Suprapubic skin (tissue), 4 donors: Measurements from ENCODE around the gene SV2C. TPM values are rescaled to one million over a fixed set of nuclear protein-coding genes. Genes with fewer than 3 reads are reported as not detected.

Source experiments
- DNase-seq, 2 donors: peaks; one replicate each; pipeline ENCODE4 v3.0.0-alpha.2; 2019; ENCODE audit warnings: low spot score in 2 of 2
- H3K27ac ChIP-seq: fragments of 200-600 bp; sonication (generic); one replicate; pipeline ENCODE4 v1.5.1; 2019
- H3K27me3 ChIP-seq: fragments of 200-600 bp; sonication (generic); one replicate; pipeline ENCODE4 v1.5.1; 2019
- H3K36me3 ChIP-seq: fragments of 200-600 bp; sonication (generic); one replicate; pipeline ENCODE4 v1.5.1; 2019
- H3K4me1 ChIP-seq: fragments of 200-600 bp; sonication (generic); one replicate; pipeline ENCODE4 v1.5.1; 2019
- H3K4me3 ChIP-seq: fragments of 200-600 bp; sonication (generic); one replicate; pipeline ENCODE4 v1.5.1; 2019; ENCODE audit warnings: mild to moderate bottlenecking
- H3K9me3 ChIP-seq: fragments of 200-600 bp; sonication (generic); one replicate; pipeline ENCODE4 v1.5.1; 2019
- EP300 ChIP-seq: sonication (generic); formaldehyde crosslinking; IDR thresholded peaks from one replicate; pipeline ENCODE4 v1.6.1; 2017; ENCODE audit warnings: antibody characterized with exemption
- POLR2A ChIP-seq, 2 donors: fragments of 450-650 bp; IDR thresholded peaks; one replicate each; pipeline ENCODE4 v1.6.1; 2017; ENCODE audit warnings: antibody characterized with exemption in 2 of 2, mild to moderate bottlenecking in 2 of 2, moderate library complexity in 2 of 2
- POLR2AphosphoS5 ChIP-seq, 3 donors: sonication (generic); formaldehyde crosslinking; IDR thresholded peaks; one replicate each; pipeline ENCODE4 v1.6.1; 2017; ENCODE audit warnings: antibody characterized with exemption in 3 of 3
- WGBS: methylation state at CpG from one replicate; pipeline ENCODE4 v1.1.5; 2018; 5-methylcytosine and 5-hydroxymethylcytosine counted together
- total RNA-seq, 4 donors: library from RNA; depleted of rRNA; stranded (reverse); fragments of >200 nt; gene quantifications; one replicate each; pipeline ENCODE4 v1.1.0, GENCODE V29; 2016
- TF ChIP-seq, protein P1 (sequence below), 2 donors: fragments of 200-600 bp in 1 of 2; fragments of 450-650 bp in 1 of 2; sonication (generic) in 1 of 2; IDR thresholded peaks; one replicate each; pipeline ENCODE4 v1.5.1; 2016 to 2019; ENCODE audit warnings: antibody characterized with exemption in 2 of 2, mild to moderate bottlenecking in 1 of 2, moderate library complexity in 1 of 2

Gene SV2C
- total RNA-seq, 4 donors from 2014 or later: 0.16 to 0.30 (median 0.23) TPM; not detected in 1

DNA sequence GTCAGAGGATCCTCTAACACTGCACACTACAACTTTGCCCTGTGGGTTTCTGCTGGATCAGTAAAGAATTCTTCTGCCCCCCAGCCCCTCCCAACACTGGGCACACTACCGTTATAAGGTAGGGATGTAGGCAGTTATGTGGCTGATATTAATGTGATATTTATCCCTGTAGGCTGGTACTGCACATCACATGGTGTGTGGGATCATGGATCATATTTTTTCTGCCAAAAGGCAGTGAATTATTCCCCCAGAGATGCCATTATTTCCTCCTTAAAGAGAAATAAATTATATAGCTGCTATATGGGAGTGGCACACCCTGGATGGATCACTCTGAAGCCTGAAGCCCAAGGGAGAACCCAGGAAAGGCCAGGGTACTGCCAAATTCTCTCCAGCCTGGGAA is 69.5 kb downstream of the SV2C start:
- TF ChIP-seq EP300 (no peak), POLR2A (IDR thresholded peaks at IDR 0.05) (no peak), POLR2AphosphoS5 (IDR thresholded peaks at IDR 0.05) (no peak)
- TF ChIP-seq, protein P1, sequence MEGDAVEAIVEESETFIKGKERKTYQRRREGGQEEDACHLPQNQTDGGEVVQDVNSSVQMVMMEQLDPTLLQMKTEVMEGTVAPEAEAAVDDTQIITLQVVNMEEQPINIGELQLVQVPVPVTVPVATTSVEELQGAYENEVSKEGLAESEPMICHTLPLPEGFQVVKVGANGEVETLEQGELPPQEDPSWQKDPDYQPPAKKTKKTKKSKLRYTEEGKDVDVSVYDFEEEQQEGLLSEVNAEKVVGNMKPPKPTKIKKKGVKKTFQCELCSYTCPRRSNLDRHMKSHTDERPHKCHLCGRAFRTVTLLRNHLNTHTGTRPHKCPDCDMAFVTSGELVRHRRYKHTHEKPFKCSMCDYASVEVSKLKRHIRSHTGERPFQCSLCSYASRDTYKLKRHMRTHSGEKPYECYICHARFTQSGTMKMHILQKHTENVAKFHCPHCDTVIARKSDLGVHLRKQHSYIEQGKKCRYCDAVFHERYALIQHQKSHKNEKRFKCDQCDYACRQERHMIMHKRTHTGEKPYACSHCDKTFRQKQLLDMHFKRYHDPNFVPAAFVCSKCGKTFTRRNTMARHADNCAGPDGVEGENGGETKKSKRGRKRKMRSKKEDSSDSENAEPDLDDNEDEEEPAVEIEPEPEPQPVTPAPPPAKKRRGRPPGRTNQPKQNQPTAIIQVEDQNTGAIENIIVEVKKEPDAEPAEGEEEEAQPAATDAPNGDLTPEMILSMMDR (IDR thresholded peaks at IDR 0.05): no peak
- Histone ChIP-seq H3K4me3 (no peak overlapping the region), H3K4me1 (no peaks in the 10 kb centered on the region), H3K27me3 (peaks cover 7% of the 10 kb centered on the region), H3K36me3 (no peaks in the 10 kb centered on the region), H3K27ac (no peak overlapping the region), H3K9me3 (no peaks in the 10 kb centered on the region)
- WGBS: 25% methylated on average over 1 of the region's 1 CpG
- no peak for DNase-seq

DNA sequence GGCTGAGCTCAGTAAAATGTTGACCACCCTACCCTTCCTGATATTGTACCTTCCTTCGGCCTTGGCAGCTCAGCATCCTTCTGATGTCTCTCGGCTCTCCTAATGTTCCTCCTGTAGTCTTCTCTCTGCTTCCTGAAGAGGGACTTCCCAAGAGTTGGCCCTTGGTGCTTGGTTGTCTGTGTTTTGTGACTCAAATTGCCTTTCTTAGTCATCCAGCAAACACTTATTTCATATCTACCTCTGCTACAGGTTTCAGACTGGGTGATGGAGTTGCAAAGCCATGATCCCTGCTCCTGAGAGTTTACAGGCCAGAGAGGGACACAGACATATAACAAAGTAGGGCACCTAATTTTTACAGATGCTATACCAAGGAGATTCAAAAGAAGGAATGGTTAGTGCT is 70.1 kb downstream of the SV2C start:
- no peaks in the 10 kb centered on the region for H3K4me1 ChIP-seq
- 84% methylated on average over 2 of the region's 2 CpGs for WGBS

DNA sequence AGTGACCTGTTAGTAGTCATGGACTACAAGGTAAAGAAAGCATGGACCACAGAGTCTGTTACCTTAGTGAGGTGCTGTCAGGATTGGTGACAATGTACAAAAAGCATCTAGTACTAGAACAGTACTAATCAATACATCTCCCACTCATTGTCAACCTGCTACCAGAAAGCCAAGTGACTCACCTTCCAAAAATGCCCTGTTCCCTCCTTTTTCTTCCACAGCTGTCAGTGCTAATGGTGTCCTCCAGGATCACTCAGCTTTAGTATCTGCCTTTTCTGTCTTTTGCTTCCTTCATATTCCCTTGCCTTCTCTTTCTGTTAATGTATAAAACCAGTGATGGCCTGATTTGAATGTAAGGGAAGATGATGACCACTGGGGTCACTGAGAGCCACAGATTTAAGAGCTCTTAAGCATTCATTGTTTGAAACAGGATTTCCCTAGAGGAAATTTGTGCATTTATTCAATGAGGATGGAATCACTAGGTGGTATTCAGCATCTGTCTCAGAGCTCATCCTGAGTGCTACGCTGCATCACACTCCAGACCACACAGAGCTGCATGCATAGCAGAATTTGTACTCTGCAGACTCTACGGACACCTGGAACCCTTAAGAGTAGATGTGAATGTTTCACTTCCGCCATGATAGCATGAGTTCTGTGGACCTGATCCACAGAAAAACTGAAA is 71.0 kb downstream of the SV2C start:
- H3K27ac ChIP-seq: no peak overlapping the region
- no peak overlapping the region for H3K4me3 ChIP-seq
- no peaks in the 10 kb centered on the region for H3K36me3 ChIP-seq
- peaks cover 7% of the 10 kb centered on the region for H3K27me3 ChIP-seq
- WGBS: 89% methylated on average over 3 of the region's 3 CpGs
- H3K9me3 ChIP-seq: no peaks in the 10 kb centered on the region
- H3K4me1 ChIP-seq: no peaks in the 10 kb centered on the region
- no peak for TF ChIP-seq EP300
- no peak for TF ChIP-seq POLR2A (IDR thresholded peaks at IDR 0.05)
- TF ChIP-seq, protein P1 (IDR thresholded peaks at IDR 0.05): no peak
- DNase-seq: no peak

More for the DNA sequence above, 70.1 kb downstream of the SV2C start:
- Histone ChIP-seq H3K27ac (no peak overlapping the region), H3K9me3 (no peaks in the 10 kb centered on the region), H3K36me3 (no peaks in the 10 kb centered on the region), H3K4me3 (no peak overlapping the region), H3K27me3 (peaks cover 7% of the 10 kb centered on the region)
- no peak for DNase-seq
- TF ChIP-seq POLR2A (IDR thresholded peaks at IDR 0.05) (no peak), POLR2AphosphoS5 (IDR thresholded peaks at IDR 0.05) (no peak), EP300 (no peak)
- TF ChIP-seq, protein P1 (IDR thresholded peaks at IDR 0.05): no peak

DNA sequence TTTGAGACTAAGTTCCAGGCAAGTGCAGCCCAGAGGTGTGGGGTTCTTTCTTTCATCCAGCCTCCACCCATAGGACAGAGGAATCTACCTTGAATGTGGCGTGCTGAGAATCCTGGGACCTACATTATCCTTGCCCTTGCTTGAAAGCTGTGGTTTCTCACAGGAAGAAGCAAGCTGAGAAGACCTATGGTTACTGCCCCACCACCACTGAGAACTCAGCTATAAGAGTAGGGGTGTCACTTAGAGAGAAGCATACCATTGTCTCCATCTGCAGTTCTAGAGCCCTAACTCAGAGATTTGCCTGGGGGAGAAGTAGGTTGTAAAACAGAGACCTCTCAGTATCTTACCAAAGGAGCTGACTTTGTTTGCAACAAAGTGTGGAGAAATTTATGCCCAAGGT is 72.4 kb downstream of the SV2C start:
- WGBS: 80% methylated on average over 1 of the region's 1 CpG
- TF ChIP-seq, protein P1 (IDR thresholded peaks at IDR 0.05): no peak
- TF ChIP-seq POLR2A (IDR thresholded peaks at IDR 0.05) (no peak), POLR2AphosphoS5 (IDR thresholded peaks at IDR 0.05) (no peak), EP300 (no peak)
- Histone ChIP-seq H3K4me3 (no peak overlapping the region), H3K36me3 (no peaks in the 10 kb centered on the region), H3K4me1 (no peaks in the 10 kb centered on the region), H3K27me3 (peaks cover 7% of the 10 kb centered on the region), H3K27ac (no peak overlapping the region), H3K9me3 (no peaks in the 10 kb centered on the region)
- no peak for DNase-seq

DNA sequence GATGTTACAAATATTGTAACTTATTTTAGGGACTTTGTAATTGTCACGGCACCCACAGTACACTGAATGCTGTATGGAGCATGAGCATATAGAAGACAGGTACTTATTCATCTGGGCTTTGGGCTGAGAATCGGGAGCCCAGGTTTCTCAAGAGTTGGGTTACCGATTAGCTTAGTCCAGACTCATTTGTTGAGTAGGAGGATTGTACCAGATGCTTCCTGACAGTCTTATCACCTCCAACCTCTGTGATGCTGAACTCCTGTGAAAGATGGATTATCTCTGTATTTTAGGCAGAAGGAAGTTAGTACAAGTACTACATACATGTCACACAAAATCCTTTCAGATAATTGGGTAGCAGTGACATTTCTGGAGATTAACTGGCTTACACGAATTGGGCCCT is 79.2 kb downstream of the SV2C start:
- Histone ChIP-seq H3K36me3 (no peaks in the 10 kb centered on the region), H3K27ac (no peak overlapping the region), H3K4me1 (no peaks in the 10 kb centered on the region), H3K27me3 (no peaks in the 10 kb centered on the region), H3K4me3 (no peak overlapping the region), H3K9me3 (no peaks in the 10 kb centered on the region)
- no peak for DNase-seq
- 78% methylated on average over 4 of the region's 4 CpGs for WGBS
- no peak for TF ChIP-seq POLR2A (IDR thresholded peaks at IDR 0.05)
- no peak for TF ChIP-seq POLR2AphosphoS5 (IDR thresholded peaks at IDR 0.05)
- TF ChIP-seq, protein P1 (IDR thresholded peaks at IDR 0.05): no peak
- TF ChIP-seq EP300: no peak
